Hepatocyte (in vitro differentiated cells): ENCODE results near the gene ACAN. TPM values are rescaled to one million over a fixed set of nuclear protein-coding genes. Genes with fewer than 3 reads are reported as not detected.

Experiments
- DNase-seq: peaks from one replicate; pipeline ENCODE4 v3.0.0-alpha.2; 2016; ENCODE audit warnings: low spot score
- H2AFZ ChIP-seq: fragments of 200-600 bp; sonication (generic); 2 replicates; pipeline ENCODE4 v1.6.0; 2016; ENCODE audit warnings: antibody characterized with exemption, mild to moderate bottlenecking
- H3K27ac ChIP-seq: fragments of 200-600 bp; sonication (generic); 2 replicates; pipeline ENCODE4 v1.5.1; 2016; ENCODE audit warnings: mild to moderate bottlenecking
- H3K27me3 ChIP-seq: fragments of 200-600 bp; sonication (generic); 2 replicates; pipeline ENCODE4 v1.6.1; 2016
- H3K36me3 ChIP-seq: fragments of 200-600 bp; sonication (generic); replicated peaks from 2 replicates; pipeline ENCODE4 v1.5.1; 2016; ENCODE audit warnings: low read depth; ENCODE audit not compliant: insufficient read depth
- H3K4me1 ChIP-seq: fragments of 200-600 bp; sonication (generic); 2 replicates; pipeline ENCODE4 v1.5.1; 2016; ENCODE audit warnings: mild to moderate bottlenecking, moderate library complexity; ENCODE audit not compliant: insufficient read depth
- H3K4me2 ChIP-seq: fragments of 200-600 bp; sonication (generic); 2 replicates; pipeline ENCODE4 v1.6.0; 2016
- H3K4me3 ChIP-seq: fragments of 200-600 bp; sonication (generic); 2 replicates; pipeline ENCODE4 v1.5.1; 2016; ENCODE audit warnings: mild to moderate bottlenecking
- H3K79me2 ChIP-seq: fragments of 200-600 bp; sonication (generic); 2 replicates; pipeline ENCODE4 v1.6.0; 2017; ENCODE audit warnings: mild to moderate bottlenecking
- H3K9me2 ChIP-seq: fragments of 200-600 bp; sonication (generic); replicated peaks from 2 replicates; pipeline ENCODE4 v1.6.0; 2017; ENCODE audit warnings: mild to moderate bottlenecking; ENCODE audit not compliant: insufficient read depth
- H3K9me3 ChIP-seq: fragments of 200-600 bp; sonication (generic); 2 replicates; pipeline ENCODE4 v1.5.1; 2016; ENCODE audit warnings: low read depth, mild to moderate bottlenecking
- H4K20me1 ChIP-seq: fragments of 200-600 bp; sonication (generic); 2 replicates; pipeline ENCODE4 v1.6.0; 2016; ENCODE audit warnings: mild to moderate bottlenecking; ENCODE audit not compliant: insufficient read depth, poor library complexity, severe bottlenecking
- EZH2 ChIP-seq: fragments of 200-600 bp; sonication (generic); IDR thresholded peaks from 2 replicates; pipeline ENCODE4 v1.6.1; 2016; ENCODE audit warnings: antibody characterized with exemption, mild to moderate bottlenecking, borderline replicate concordance
- EZH2phosphoT487 ChIP-seq: fragments of 200-600 bp; sonication (generic); IDR thresholded peaks from one replicate; pipeline ENCODE4 v1.6.1; 2018; ENCODE audit warnings: antibody characterized with exemption, mild to moderate bottlenecking, low read depth, moderate library complexity; ENCODE audit not compliant: unreplicated experiment, severe bottlenecking
- WGBS: methylation state at CpG from one replicate; pipeline ENCODE4 v1.1.6; 2016; ENCODE audit warnings: low lambda C conversion rate; ENCODE audit errors: missing lambda C conversion rate; 5-methylcytosine and 5-hydroxymethylcytosine counted together
- polyA plus RNA-seq: library from polyadenylated mRNA; unstranded; fragments of >200 nt; fragmentation: Nextera tagmentation; extraction: Ambion mirVana; gene quantifications from 2 replicates; pipeline ENCODE4 v1.2.1, GENCODE V29; 2016
- total RNA-seq: library from RNA; depleted of rRNA; stranded (reverse); fragments of >200 nt; gene quantifications from 2 replicates; pipeline ENCODE4 v1.2.3, GENCODE V29; 2014
- TF ChIP-seq, protein P1 (sequence below): fragments of 200-600 bp; sonication (generic); IDR thresholded peaks from 2 replicates; pipeline ENCODE4 v1.5.1; 2016; ENCODE audit warnings: antibody characterized with exemption, mild to moderate bottlenecking; ENCODE audit not compliant: poor library complexity

The ACAN gene
- total and polyA plus RNA-seq, 2 experiments from 2014 or later = 0.20 to 0.34 TPM

DNA sequence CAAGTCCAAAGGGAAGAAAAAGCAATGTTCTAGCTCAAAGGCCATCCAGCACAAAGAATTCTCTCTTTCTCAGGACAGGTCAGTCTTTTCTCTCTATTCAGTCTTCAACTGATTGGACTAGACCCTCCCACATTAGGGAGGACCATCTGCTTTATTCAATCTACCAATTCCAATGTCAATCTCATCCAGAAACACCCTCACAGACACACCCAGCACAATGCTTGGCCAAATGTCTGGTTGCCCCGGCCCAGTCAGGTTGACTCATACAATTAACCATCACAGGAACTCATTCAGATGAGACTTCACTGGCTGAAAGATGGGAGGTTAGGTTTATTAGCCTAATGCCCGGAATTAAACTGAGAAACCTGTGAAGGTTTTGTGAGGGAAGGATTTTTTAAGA, 32.4 kb downstream of the ACAN start:
- H3K4me1 ChIP-seq = no peaks in the 10 kb centered on the region
- no peak overlapping the region for H2AFZ ChIP-seq
- no peak overlapping the region for H3K4me3 ChIP-seq
- no peak overlapping the region for H3K4me2 ChIP-seq
- H3K27ac ChIP-seq = no peak overlapping the region
- no peaks in the 10 kb centered on the region for H4K20me1 ChIP-seq
- 72% methylated on average over 2 of the region's 2 CpGs for WGBS
- DNase-seq = no peak
- no peaks in the 10 kb centered on the region for H3K27me3 ChIP-seq
- TF ChIP-seq, protein P1, sequence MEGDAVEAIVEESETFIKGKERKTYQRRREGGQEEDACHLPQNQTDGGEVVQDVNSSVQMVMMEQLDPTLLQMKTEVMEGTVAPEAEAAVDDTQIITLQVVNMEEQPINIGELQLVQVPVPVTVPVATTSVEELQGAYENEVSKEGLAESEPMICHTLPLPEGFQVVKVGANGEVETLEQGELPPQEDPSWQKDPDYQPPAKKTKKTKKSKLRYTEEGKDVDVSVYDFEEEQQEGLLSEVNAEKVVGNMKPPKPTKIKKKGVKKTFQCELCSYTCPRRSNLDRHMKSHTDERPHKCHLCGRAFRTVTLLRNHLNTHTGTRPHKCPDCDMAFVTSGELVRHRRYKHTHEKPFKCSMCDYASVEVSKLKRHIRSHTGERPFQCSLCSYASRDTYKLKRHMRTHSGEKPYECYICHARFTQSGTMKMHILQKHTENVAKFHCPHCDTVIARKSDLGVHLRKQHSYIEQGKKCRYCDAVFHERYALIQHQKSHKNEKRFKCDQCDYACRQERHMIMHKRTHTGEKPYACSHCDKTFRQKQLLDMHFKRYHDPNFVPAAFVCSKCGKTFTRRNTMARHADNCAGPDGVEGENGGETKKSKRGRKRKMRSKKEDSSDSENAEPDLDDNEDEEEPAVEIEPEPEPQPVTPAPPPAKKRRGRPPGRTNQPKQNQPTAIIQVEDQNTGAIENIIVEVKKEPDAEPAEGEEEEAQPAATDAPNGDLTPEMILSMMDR = no peak
- TF ChIP-seq EZH2phosphoT487 (no peak), EZH2 (no peak)
- H3K36me3 ChIP-seq = no peaks in the 10 kb centered on the region
- H3K79me2 ChIP-seq = no peaks in the 10 kb centered on the region
- no peaks in the 10 kb centered on the region for H3K9me2 ChIP-seq
- no peaks in the 10 kb centered on the region for H3K9me3 ChIP-seq

DNA sequence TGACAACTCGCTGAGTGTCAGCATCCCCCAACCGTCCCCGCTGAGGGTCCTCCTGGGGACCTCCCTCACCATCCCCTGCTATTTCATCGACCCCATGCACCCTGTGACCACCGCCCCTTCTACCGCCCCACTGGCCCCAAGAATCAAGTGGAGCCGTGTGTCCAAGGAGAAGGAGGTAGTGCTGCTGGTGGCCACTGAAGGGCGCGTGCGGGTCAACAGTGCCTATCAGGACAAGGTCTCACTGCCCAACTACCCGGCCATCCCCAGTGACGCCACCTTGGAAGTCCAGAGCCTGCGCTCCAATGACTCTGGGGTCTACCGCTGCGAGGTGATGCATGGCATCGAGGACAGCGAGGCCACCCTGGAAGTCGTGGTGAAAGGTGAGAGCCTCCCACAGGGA, 35.4 kb downstream of the ACAN start:
- H3K4me3 ChIP-seq = no peak overlapping the region
- no peaks in the 10 kb centered on the region for H3K36me3 ChIP-seq
- no peaks in the 10 kb centered on the region for H3K9me3 ChIP-seq
- no peaks in the 10 kb centered on the region for H3K9me2 ChIP-seq
- no peak overlapping the region for H3K27ac ChIP-seq
- H3K4me2 ChIP-seq = no peak overlapping the region
- TF ChIP-seq EZH2 (no peak), EZH2phosphoT487 (no peak)
- TF ChIP-seq, protein P1 = no peak
- H3K27me3 ChIP-seq = peaks cover 5% of the 10 kb centered on the region
- no peaks in the 10 kb centered on the region for H4K20me1 ChIP-seq
- H2AFZ ChIP-seq = no peak overlapping the region
- H3K4me1 ChIP-seq = no peaks in the 10 kb centered on the region
- H3K79me2 ChIP-seq = no peaks in the 10 kb centered on the region
- WGBS = 92% methylated on average over 18 of the region's 18 CpGs
- DNase-seq = no peak

DNA sequence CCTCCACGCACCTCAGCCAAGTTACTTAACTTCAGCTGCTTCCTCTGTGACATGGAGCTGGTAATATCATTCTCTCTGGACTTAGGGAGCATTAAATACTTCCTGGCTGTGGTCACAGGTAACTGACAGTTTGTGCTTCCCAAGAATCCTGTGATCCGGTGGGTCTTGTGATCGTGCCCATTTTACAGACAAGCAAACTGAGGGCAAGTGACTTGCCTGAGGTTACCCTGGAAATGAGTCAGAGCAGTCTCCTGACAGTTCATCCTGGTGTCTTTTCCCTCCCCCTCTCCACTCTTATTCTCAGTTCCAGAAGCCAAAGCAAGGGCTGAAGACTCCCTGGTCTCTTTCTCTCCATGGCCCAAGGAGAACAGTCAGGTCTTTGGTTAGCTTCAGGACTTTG, 35.9 kb downstream of the ACAN start:
- peaks cover 5% of the 10 kb centered on the region for H3K27me3 ChIP-seq
- DNase-seq = no peak
- no peaks in the 10 kb centered on the region for H4K20me1 ChIP-seq
- no peaks in the 10 kb centered on the region for H3K36me3 ChIP-seq
- no peak for TF ChIP-seq EZH2phosphoT487
- TF ChIP-seq, protein P1 = no peak
- no peak for TF ChIP-seq EZH2
- no peaks in the 10 kb centered on the region for H3K4me1 ChIP-seq
- no peak overlapping the region for H3K27ac ChIP-seq
- H3K9me3 ChIP-seq = no peaks in the 10 kb centered on the region
- no peaks in the 10 kb centered on the region for H3K79me2 ChIP-seq
- WGBS = 76% methylated on average over 3 of the region's 3 CpGs
- no peaks in the 10 kb centered on the region for H3K9me2 ChIP-seq
- no peak overlapping the region for H3K4me2 ChIP-seq
- no peak overlapping the region for H2AFZ ChIP-seq
- no peak overlapping the region for H3K4me3 ChIP-seq

DNA sequence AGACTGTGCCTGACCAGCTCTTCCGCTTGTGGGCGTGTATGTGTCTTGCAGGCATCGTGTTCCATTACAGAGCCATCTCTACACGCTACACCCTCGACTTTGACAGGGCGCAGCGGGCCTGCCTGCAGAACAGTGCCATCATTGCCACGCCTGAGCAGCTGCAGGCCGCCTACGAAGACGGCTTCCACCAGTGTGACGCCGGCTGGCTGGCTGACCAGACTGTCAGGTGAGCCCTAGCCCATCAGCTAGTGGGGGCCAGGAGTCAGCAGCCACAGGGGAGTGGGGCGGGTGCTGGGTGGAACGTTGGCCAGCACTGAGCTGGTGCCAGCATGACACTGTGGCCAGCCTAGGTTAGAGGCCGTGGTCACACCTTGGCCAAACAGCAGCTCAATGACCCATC, 36.7 kb downstream of the ACAN start:
- no peaks in the 10 kb centered on the region for H3K36me3 ChIP-seq
- H3K79me2 ChIP-seq = no peaks in the 10 kb centered on the region
- H3K4me3 ChIP-seq = no peak overlapping the region
- peaks cover 5% of the 10 kb centered on the region for H3K27me3 ChIP-seq
- H3K9me2 ChIP-seq = no peaks in the 10 kb centered on the region
- TF ChIP-seq EZH2 (no peak), EZH2phosphoT487 (no peak)
- TF ChIP-seq, protein P1 = no peak
- H3K27ac ChIP-seq = no peak overlapping the region
- no peak overlapping the region for H3K4me2 ChIP-seq
- H3K9me3 ChIP-seq = no peaks in the 10 kb centered on the region
- no peak overlapping the region for H2AFZ ChIP-seq
- 96% methylated on average over 15 of the region's 16 CpGs for WGBS
- no peaks in the 10 kb centered on the region for H4K20me1 ChIP-seq
- H3K4me1 ChIP-seq = no peaks in the 10 kb centered on the region
- no peak for DNase-seq
